Neutrophil (primary cell): Measurements from ENCODE around the gene OR6S1.

Experiments used
- H3K27ac ChIP-seq: fragments of 200-600 bp; sonication (generic); 2 replicates; pipeline ENCODE4 v1.5.1; 2016; ENCODE audit warnings: mild to moderate bottlenecking, moderate library complexity
- H3K27me3 ChIP-seq: fragments of 200-600 bp; sonication (generic); 2 replicates; pipeline ENCODE4 v1.6.0; 2016; ENCODE audit warnings: mild to moderate bottlenecking
- H3K36me3 ChIP-seq: fragments of 200-600 bp; sonication (generic); 2 replicates; pipeline ENCODE4 v1.5.1; 2017
- H3K4me1 ChIP-seq, 2 experiments: fragments of 200-600 bp in 1 of 2; sonication (generic) in 1 of 2; 1 replicate in 1 of 2; 2 replicates in 1 of 2; pipeline versions ENCODE4 v1.5.1 to v1.6.1; 2013 to 2016; ENCODE audit warnings: low read depth in 1 of 2, low read length in 1 of 2, mild to moderate bottlenecking in 1 of 2, moderate library complexity in 1 of 2; ENCODE audit not compliant: control insufficient read depth in 1 of 2, insufficient read depth in 1 of 2
- H3K4me3 ChIP-seq, 2 experiments: fragments of 200-600 bp in 1 of 2; sonication (generic) in 1 of 2; 1 replicate in 1 of 2; 2 replicates in 1 of 2; pipeline ENCODE4 v1.5.1; 2013 to 2016; ENCODE audit warnings: low read depth in 1 of 2, low read length in 1 of 2, mild to moderate bottlenecking in 1 of 2, moderate library complexity in 1 of 2
- H3K9me3 ChIP-seq: fragments of 200-600 bp; sonication (generic); 2 replicates; pipeline ENCODE4 v1.5.1; 2016
- TF ChIP-seq, protein P1 (sequence below): fragments of 200-600 bp; sonication (generic); IDR thresholded peaks from 2 replicates; pipeline ENCODE4 v1.5.1; 2016; ENCODE audit warnings: antibody characterized with exemption

Gene OR6S1

DNA sequence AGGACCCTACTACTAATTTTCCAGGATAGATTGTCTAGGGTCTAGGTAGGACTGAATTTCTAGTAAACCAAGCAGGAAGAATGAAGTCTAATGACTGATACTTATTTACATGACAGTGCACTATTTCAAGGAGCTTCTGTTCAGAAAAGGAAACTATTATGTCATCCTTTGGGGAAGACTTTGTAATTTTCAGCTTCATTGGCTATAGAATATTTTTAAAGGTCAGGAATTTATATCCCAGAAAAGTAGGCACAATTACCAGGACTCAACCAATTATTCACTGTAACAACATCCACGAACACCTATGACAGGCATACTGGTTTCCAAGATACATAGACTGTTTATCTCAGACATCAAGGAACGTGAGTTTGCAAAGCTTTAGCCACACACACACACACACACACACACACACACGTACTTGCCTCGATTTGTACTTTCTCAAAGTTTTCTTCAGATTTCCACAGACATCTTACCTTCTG is 23.2 kb downstream of the OR6S1 start:
- Histone ChIP-seq H3K4me1 (peaks cover 27 to 33% of the 10 kb centered on the region in 2 experiments), H3K27ac (peak overlapping the region; percentile 30), H3K36me3 (no peaks in the 10 kb centered on the region), H3K27me3 (peaks cover 10% of the 10 kb centered on the region), H3K4me3 (no peak overlapping the region), H3K9me3 (no peaks in the 10 kb centered on the region)
- TF ChIP-seq, protein P1, sequence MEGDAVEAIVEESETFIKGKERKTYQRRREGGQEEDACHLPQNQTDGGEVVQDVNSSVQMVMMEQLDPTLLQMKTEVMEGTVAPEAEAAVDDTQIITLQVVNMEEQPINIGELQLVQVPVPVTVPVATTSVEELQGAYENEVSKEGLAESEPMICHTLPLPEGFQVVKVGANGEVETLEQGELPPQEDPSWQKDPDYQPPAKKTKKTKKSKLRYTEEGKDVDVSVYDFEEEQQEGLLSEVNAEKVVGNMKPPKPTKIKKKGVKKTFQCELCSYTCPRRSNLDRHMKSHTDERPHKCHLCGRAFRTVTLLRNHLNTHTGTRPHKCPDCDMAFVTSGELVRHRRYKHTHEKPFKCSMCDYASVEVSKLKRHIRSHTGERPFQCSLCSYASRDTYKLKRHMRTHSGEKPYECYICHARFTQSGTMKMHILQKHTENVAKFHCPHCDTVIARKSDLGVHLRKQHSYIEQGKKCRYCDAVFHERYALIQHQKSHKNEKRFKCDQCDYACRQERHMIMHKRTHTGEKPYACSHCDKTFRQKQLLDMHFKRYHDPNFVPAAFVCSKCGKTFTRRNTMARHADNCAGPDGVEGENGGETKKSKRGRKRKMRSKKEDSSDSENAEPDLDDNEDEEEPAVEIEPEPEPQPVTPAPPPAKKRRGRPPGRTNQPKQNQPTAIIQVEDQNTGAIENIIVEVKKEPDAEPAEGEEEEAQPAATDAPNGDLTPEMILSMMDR, result no peak

DNA sequence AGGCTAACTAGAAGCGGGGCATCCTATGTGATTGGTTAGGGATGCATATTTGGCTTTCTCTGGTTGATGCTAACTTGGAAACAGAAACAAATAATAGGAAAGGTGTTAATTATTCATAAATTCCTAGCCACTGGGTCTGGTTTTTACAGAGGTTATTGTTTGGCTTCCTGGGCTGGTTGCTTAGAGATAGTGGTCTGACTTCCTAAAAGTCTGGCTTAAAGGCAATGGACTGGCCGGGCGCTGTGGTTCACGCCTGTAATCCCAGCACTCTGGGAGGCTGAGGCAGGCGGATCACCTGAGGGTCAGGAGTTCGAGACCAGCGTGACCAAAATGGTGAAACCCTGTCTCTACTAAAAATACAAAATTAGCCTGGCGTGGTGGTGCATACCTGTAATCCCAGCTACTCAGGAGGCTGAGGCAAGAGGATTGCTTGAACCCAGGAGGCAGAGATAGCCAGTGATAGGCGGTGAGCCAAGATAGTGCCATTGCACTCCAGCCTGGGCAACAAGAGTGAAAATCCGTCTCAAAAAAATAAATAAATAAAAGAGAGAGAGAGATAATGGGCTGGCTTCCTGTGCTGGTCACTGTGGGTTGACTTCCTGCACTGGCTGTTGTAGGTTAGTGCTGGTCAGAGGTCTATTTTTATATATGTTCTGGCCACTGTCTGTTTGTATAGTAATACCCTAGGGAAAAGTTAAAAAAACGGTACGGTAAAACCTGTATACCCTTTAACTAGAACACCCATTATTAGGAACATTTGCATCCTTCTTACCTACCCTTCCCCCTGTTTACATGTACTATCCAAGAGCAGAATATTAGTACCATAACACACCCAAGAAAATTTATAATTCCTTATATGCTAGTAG is 24.1 kb downstream of the OR6S1 start:
- no peaks in the 10 kb centered on the region for H3K36me3 ChIP-seq
- TF ChIP-seq, protein P1, result no peak
- H3K4me1 ChIP-seq, result peaks cover 25 to 33% of the 10 kb centered on the region in 2 experiments
- no peaks in the 10 kb centered on the region for H3K9me3 ChIP-seq
- H3K27ac ChIP-seq, result no peak overlapping the region
- no peak overlapping the region for H3K4me3 ChIP-seq
- peaks cover 19% of the 10 kb centered on the region for H3K27me3 ChIP-seq

DNA sequence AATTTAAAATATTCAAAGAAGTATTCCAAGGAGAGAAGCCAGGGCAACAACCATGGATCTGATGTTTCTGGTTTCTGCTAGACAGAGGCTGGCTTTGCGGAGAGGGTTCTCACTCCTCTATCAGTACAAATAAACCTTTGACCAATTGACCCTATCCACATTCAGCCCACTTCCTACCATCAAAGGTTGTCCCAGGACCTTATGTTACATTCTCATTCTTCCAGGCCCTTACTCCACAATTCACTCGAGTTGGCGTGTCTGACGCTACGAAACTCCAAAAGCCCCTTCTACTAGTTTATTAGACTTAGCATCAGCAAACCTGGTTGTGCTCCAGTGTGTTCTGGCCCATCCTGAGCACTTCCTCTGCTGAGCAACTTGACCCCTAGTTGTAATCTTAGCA is 25.5 kb downstream of the OR6S1 start:
- Histone ChIP-seq H3K9me3 (no peaks in the 10 kb centered on the region), H3K27ac (no peak overlapping the region), H3K4me3 (no peak overlapping the region), H3K4me1 (peaks cover 25 to 38% of the 10 kb centered on the region in 2 experiments), H3K36me3 (no peaks in the 10 kb centered on the region), H3K27me3 (peaks cover 30% of the 10 kb centered on the region)
- TF ChIP-seq, protein P1, result no peak

DNA sequence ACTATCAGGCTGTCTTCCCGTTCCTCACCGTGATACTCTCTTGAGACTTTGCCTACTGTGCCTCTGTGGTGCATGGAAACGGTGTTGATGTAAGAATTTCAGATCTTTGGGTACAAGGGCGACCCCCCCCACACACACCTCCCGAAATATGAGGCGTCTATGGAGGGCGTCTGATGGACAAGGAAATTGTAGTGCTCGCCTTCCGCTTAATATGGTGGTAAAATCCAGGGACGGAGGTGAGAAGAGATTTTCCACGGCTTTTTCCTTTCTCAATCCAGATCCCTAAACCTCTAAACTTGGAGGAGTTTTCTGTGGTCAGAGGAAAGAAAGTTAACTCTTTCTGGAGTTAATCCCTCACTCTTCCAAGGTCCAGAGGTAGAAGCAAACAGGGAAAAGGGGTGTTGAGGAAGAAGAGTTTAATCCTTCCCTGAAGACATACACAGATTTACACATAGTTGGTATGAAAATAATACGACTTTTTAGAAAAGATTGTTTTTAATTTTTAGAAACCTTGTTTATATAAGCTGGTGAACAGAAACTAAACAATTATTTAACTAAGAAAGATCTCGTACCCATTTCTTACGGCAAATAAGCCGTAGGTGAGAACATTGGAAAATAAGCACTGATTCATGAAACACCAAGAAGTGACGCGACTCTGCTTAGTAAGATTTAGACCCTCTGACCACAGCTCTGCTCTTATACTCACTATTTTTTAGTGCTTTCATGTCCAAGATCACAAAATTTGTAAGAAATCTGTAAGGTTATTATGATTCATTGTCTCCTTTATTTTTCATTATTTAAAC is 27.3 kb downstream of the OR6S1 start:
- H3K4me1 ChIP-seq, result peaks cover 41 to 55% of the 10 kb centered on the region in 2 experiments
- no peak overlapping the region for H3K27ac ChIP-seq
- H3K27me3 ChIP-seq, result peaks cover 45% of the 10 kb centered on the region
- no peaks in the 10 kb centered on the region for H3K36me3 ChIP-seq
- TF ChIP-seq, protein P1, result no peak
- H3K9me3 ChIP-seq, result no peaks in the 10 kb centered on the region
- H3K4me3 ChIP-seq, result peak overlapping the region in 1 of 2 experiments; percentile 37

DNA sequence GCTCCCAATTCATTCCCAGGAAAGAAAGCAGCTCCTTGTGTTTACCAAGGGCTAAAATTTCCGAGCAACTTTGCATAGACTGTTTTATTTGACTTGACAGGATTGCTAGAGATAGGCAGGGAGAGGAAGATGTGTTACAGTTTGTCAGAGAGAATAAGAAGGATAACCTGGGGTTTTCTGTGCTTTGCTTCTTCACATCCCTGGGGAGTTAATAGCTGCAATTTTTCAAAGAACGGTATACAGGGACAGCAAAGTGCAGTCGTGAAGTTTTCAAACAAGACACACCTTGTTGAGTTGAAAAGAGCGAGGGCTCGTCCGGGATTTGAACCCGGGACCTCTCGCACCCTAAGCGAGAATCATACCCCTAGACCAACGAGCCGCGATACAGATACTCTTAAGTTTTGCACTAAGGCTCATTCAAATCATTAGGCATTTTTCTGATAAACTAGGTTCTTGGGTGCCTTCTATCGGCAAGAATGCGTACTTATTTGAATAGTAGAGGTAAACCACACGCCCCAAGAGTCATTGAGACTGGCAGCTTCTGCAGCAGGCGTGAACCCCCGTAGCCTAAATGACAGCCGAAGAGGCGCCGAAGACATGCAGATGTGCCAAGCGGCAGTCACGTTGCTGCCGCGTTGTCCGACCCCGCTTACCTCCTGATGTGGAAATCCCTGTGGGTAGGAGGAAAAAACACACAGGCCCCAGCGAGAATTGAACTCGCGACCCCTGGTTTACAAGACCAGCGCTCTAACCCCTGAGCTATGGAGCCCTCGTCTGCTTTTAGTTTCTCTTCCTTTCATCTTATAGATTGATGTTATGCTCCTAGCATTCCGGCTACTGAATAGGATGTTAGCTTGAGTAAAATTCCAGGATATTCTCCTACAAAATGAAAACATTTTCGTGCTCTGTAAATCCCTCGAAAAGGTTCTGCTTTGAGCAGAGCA is 28.1 kb downstream of the OR6S1 start:
- H3K4me3 ChIP-seq, result peak overlapping the region in 1 of 2 experiments; percentile 37

More for the DNA sequence above, 28.1 kb downstream of the OR6S1 start:
- peaks cover 45% of the 10 kb centered on the region for H3K27me3 ChIP-seq
- H3K27ac ChIP-seq, result no peak overlapping the region
- TF ChIP-seq, protein P1, result no peak
- no peaks in the 10 kb centered on the region for H3K36me3 ChIP-seq
- peaks cover 38 to 53% of the 10 kb centered on the region in 2 experiments for H3K4me1 ChIP-seq
- no peaks in the 10 kb centered on the region for H3K9me3 ChIP-seq
